HL-60 (cell line): ENCODE results near the gene HCN2.

Experiments used
- POLR2AphosphoS5 ChIP-seq: IDR thresholded peaks from 2 replicates; pipeline ENCODE4 v1.6.1; 2012; ENCODE audit warnings: low read depth
- TF ChIP-seq, protein P1 (sequence below): IDR thresholded peaks from one replicate; pipeline ENCODE4 v1.5.1; 2011; ENCODE audit warnings: low read length, control low read depth, inconsistent platforms; ENCODE audit not compliant: insufficient read depth
- TF ChIP-seq, protein P2 (sequence below): IDR thresholded peaks from 2 replicates; pipeline ENCODE4 v1.6.1; 2012; ENCODE audit warnings: low read depth; ENCODE audit not compliant: insufficient replicate concordance

- TF ChIP-seq, protein P1, sequence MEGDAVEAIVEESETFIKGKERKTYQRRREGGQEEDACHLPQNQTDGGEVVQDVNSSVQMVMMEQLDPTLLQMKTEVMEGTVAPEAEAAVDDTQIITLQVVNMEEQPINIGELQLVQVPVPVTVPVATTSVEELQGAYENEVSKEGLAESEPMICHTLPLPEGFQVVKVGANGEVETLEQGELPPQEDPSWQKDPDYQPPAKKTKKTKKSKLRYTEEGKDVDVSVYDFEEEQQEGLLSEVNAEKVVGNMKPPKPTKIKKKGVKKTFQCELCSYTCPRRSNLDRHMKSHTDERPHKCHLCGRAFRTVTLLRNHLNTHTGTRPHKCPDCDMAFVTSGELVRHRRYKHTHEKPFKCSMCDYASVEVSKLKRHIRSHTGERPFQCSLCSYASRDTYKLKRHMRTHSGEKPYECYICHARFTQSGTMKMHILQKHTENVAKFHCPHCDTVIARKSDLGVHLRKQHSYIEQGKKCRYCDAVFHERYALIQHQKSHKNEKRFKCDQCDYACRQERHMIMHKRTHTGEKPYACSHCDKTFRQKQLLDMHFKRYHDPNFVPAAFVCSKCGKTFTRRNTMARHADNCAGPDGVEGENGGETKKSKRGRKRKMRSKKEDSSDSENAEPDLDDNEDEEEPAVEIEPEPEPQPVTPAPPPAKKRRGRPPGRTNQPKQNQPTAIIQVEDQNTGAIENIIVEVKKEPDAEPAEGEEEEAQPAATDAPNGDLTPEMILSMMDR: no peak
- TF ChIP-seq POLR2AphosphoS5: no peak
- TF ChIP-seq, protein P2, sequence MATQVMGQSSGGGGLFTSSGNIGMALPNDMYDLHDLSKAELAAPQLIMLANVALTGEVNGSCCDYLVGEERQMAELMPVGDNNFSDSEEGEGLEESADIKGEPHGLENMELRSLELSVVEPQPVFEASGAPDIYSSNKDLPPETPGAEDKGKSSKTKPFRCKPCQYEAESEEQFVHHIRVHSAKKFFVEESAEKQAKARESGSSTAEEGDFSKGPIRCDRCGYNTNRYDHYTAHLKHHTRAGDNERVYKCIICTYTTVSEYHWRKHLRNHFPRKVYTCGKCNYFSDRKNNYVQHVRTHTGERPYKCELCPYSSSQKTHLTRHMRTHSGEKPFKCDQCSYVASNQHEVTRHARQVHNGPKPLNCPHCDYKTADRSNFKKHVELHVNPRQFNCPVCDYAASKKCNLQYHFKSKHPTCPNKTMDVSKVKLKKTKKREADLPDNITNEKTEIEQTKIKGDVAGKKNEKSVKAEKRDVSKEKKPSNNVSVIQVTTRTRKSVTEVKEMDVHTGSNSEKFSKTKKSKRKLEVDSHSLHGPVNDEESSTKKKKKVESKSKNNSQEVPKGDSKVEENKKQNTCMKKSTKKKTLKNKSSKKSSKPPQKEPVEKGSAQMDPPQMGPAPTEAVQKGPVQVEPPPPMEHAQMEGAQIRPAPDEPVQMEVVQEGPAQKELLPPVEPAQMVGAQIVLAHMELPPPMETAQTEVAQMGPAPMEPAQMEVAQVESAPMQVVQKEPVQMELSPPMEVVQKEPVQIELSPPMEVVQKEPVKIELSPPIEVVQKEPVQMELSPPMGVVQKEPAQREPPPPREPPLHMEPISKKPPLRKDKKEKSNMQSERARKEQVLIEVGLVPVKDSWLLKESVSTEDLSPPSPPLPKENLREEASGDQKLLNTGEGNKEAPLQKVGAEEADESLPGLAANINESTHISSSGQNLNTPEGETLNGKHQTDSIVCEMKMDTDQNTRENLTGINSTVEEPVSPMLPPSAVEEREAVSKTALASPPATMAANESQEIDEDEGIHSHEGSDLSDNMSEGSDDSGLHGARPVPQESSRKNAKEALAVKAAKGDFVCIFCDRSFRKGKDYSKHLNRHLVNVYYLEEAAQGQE: no peak
Measured at GRCh38 chr19:612941-613340, 23.3 kb downstream of the HCN2 start.
